DLD1 (cell line): Measurements from ENCODE around the gene PKP2.

ENCODE experiments used
- in situ Hi-C: cut with HindIII; loops from 2 replicates; pipeline ENCODE4 v1.10.0; 2017; ENCODE audit warnings: low sequenced_read_pairs

Gene PKP2

DNA sequence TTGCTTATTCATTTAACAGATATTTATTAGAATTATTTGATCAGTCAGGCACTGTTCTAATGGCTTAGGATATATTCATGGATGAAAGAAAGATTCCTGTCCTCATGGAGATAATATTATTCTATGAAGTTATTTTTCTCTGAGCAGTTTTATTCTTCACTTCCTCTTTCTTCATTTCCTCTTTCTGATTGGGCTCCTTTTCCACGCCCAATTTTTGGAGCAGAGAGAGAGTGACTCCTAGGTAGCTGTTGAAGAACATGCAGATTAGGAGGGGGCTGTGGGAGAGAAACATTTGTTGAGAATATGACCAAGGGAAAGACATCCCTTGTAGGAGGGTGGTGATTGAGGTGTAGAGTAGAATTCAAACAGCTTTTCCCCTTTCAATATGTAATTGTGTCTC is 134.9 kb downstream of the PKP2 start:
- in situ Hi-C loops, result no loop called here

DNA sequence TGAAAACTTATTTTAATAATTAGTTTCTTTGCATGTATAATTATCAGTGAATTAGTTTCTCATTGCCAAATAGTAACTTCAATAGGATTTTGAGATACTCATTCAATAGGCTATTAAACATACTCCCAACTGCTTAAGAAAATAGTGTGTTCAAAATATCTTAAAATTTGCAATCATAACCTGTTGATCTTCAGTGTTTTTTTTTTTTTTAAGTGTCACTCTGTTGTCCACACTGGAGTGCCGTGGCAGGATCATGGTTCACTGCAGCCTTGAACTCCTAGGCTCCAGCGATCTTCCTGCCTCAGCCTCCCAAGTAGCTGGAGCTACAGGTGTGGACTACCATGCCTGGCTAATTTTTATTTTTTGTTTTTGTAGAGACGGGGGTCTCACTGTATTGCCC is 139.4 kb downstream of the PKP2 start:
- in situ Hi-C loops, result no loop called here

DNA sequence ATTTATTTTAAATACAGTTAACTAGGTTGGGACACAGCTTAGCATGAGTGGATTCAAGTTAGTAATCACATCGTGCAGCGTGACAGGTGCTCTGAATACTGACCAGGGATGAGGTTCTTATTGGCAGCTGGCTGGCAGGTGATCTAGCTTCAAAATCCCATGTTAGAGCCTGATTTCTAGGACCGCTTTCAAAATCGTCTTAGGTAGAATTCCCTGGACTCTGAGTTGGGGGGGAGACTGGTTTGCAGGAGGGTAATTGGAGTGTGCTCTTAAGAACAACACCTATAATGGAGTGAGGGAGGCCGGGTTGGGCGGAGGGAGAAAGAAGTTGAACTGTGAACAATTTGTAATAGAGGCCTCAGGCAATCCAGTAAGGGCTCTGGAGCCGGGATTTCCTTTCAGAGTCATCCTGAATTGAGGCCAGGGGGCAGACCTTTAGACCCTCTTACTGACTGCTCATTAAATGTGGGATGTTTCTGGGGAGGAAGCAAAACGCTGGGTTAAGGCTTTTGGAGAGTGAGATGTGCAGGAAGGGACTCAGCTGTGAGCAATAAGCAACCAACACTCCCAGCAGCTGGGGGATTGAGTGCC is 140.0 kb downstream of the PKP2 start:
- in situ Hi-C loops, result no loop called here

GRCh38 chr12:32755654-32756475 is 140.7 kb downstream of the PKP2 start, which contains the start of gene YARS2:
Gene YARS2 (minus strand): TSS chr12:32755897. CDS start chr12:32755874, 23 bp downstream.
- in situ Hi-C loops, result no loop called here

- in situ Hi-C loops, result no loop called here
Observed at GRCh38 chr12:32755051-32755653, 141.4 kb downstream of the PKP2 start.

DNA sequence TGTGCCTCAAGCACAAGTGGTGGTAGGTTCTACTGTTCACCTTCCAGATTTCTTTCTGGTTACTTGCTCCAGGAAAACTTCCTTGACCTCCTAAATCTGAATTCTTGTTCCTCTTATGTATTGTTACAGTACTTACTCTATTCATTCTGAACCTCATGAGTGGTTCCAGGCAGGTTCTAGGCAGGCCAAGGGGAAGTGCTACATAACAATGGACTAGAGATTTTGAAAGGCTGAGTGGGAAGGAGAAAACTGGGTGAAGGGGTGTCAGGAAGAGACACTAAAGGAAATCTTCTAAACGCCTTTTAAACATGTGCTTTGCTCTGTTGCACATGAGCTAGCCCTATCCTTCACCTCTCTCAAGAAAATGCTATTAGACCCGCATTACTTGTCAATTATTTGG is 142.5 kb downstream of the PKP2 start:
- in situ Hi-C loops, result no loop called here

DNA sequence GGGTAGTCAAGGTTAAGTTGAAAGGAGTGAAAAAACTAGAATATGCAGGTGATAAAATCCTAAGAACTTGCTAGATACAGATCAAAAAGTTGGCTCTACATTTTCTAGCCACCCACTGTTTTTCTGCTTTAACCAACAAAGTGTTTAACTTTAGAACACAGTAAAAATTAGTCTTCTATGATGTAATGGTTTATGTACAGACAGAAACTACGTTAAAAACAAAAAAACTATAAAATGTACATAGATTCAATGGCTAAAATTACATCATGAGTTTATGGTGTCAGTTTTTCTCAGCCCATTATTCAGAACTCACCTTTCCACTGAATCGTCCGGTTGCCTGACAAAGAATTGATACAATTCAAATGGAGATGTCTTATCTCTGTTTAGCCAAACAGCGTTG is 143.0 kb downstream of the PKP2 start:
- in situ Hi-C loops, result no loop called here

GRCh38 chr12:32743264-32743663 is 153.3 kb downstream of the PKP2 start:
- in situ Hi-C loops, result no loop called here

- in situ Hi-C loops, result no loop called here
Observed at GRCh38 chr12:32742133-32742532, 154.4 kb downstream of the PKP2 start.
